ENCODE data around the gene MMS19.
"Not testable (repeated sequence)": the region's sequence is repeated elsewhere in the genome, so short reads cannot be mapped to it uniquely, and the experiment has no call there.

GRCh38 chr10:97468781-97469180 is 29.4 kb downstream of the MMS19 start:
- TF ChIP-seq CTCF, POLR2A (IDR thresholded peaks at IDR 0.05): not testable (repeated sequence)

Data from heart left ventricle (tissue), 13 donors.